Liver (tissue), 9 donors: ENCODE results near the gene CDRT4. TPM values are rescaled to one million over a fixed set of nuclear protein-coding genes. Genes with fewer than 3 reads are reported as not detected.

Experiments
- DNase-seq: peaks from one replicate; pipeline ENCODE4 v3.0.0-alpha.2; 2017; ENCODE audit warnings: low spot score
- H3K27ac ChIP-seq, 2 donors: one replicate each; pipeline ENCODE4 v1.7.0; 2013; ENCODE audit warnings: inconsistent platforms in 2 of 2, low read length in 2 of 2, control low read depth in 1 of 2, low read depth in 1 of 2, mild to moderate bottlenecking in 1 of 2
- H3K27me3 ChIP-seq, 4 donors: one replicate each; pipeline versions ENCODE4 v1.6.1 to v1.7.0; 2013; ENCODE audit warnings: low read length in 3 of 4, inconsistent platforms in 1 of 4, mild to moderate bottlenecking in 1 of 4, moderate library complexity in 1 of 4; ENCODE audit not compliant: control insufficient read depth in 4 of 4, insufficient read depth in 4 of 4
- H3K36me3 ChIP-seq, 4 donors: one replicate each; pipeline versions ENCODE4 v1.6.1 to v1.7.0; 2013; ENCODE audit warnings: low read length in 3 of 4, mild to moderate bottlenecking in 3 of 4, low read depth in 1 of 4, moderate library complexity in 1 of 4; ENCODE audit not compliant: control insufficient read depth in 4 of 4, insufficient read depth in 3 of 4
- H3K4me1 ChIP-seq, 4 donors: one replicate each; pipeline versions ENCODE4 v1.6.1 to v1.7.0; 2013; ENCODE audit warnings: low read length in 3 of 4, mild to moderate bottlenecking in 3 of 4, moderate library complexity in 1 of 4; ENCODE audit not compliant: control insufficient read depth in 4 of 4, insufficient read depth in 4 of 4
- H3K4me3 ChIP-seq, 3 donors: one replicate each; pipeline versions ENCODE4 v1.6.1 to v1.7.0; 2013; ENCODE audit warnings: low read length in 3 of 3, control low read depth in 1 of 3, low read depth in 1 of 3, mild to moderate bottlenecking in 1 of 3
- H3K9ac ChIP-seq, 2 donors: one replicate each; pipeline ENCODE4 v1.7.0; 2013; ENCODE audit warnings: low read length in 2 of 2, mild to moderate bottlenecking in 2 of 2, moderate library complexity in 2 of 2, control low read depth in 1 of 2, low read depth in 1 of 2
- H3K9me3 ChIP-seq, 4 donors: one replicate each; pipeline versions ENCODE4 v1.6.1 to v1.7.0; 2013; ENCODE audit warnings: low read length in 3 of 4; ENCODE audit not compliant: control insufficient read depth in 4 of 4
- EGR1 ChIP-seq, 2 donors: IDR thresholded peaks; 2 replicates each; pipeline ENCODE4 v1.6.1; 2016 to 2018; ENCODE audit warnings: antibody characterized with exemption in 2 of 2, low read depth in 2 of 2
- FOXA1 ChIP-seq: IDR thresholded peaks from 2 replicates; pipeline ENCODE4 v1.6.1; 2016; ENCODE audit warnings: antibody characterized with exemption
- FOXA2 ChIP-seq: IDR thresholded peaks from 2 replicates; pipeline ENCODE4 v1.6.1; 2016; ENCODE audit warnings: antibody characterized with exemption
- GABPA ChIP-seq, 2 donors: IDR thresholded peaks in 1 of 2; conservative IDR thresholded peaks in 1 of 2; 2 replicates each; pipeline ENCODE4 v1.6.1; 2016; ENCODE audit warnings: antibody characterized with exemption in 2 of 2, mild to moderate bottlenecking in 1 of 2, moderate library complexity in 1 of 2
- HNF4A ChIP-seq, 2 donors: conservative IDR thresholded peaks; 2 replicates each; pipeline ENCODE4 v1.6.1; 2016; ENCODE audit warnings: antibody characterized with exemption in 2 of 2, mild to moderate bottlenecking in 2 of 2
- HNF4G ChIP-seq: IDR thresholded peaks from 2 replicates; pipeline ENCODE4 v1.6.1; 2016; ENCODE audit warnings: antibody characterized with exemption
- JUND ChIP-seq, 2 donors: IDR thresholded peaks; 2 replicates each; pipeline ENCODE4 v1.6.1; 2016; ENCODE audit warnings: antibody characterized with exemption in 2 of 2
- NR2F2 ChIP-seq: IDR thresholded peaks from 2 replicates; pipeline ENCODE4 v1.6.1; 2016; ENCODE audit warnings: antibody characterized with exemption
- RAD21 ChIP-seq, 2 donors: IDR thresholded peaks; 2 replicates each; pipeline ENCODE4 v1.6.1; 2016; ENCODE audit warnings: antibody characterized with exemption in 2 of 2, mild to moderate bottlenecking in 2 of 2
- RXRA ChIP-seq, 2 donors: IDR thresholded peaks; 2 replicates each; pipeline ENCODE4 v1.6.1; 2017 to 2018; ENCODE audit warnings: antibody characterized with exemption in 2 of 2, mild to moderate bottlenecking in 1 of 2
- SP1 ChIP-seq: IDR thresholded peaks from 2 replicates; pipeline ENCODE4 v1.6.1; 2018; ENCODE audit warnings: antibody characterized with exemption, mild to moderate bottlenecking
- TAF1 ChIP-seq: conservative IDR thresholded peaks from 2 replicates; pipeline ENCODE4 v1.6.1; 2016; ENCODE audit warnings: antibody characterized with exemption, mild to moderate bottlenecking
- YY1 ChIP-seq: IDR thresholded peaks from 2 replicates; pipeline ENCODE4 v1.6.1; 2016; ENCODE audit warnings: antibody characterized with exemption, mild to moderate bottlenecking
- WGBS: extraction: QIAGEN DNeasy Blood & Tissue Kit; methylation state at CpG from one replicate; pipeline ENCODE4 v1.1.7; 2013; 5-methylcytosine and 5-hydroxymethylcytosine counted together
- polyA plus RNA-seq, 2 donors: library from polyadenylated mRNA; stranded (reverse) in 1 of 2; unstranded in 1 of 2; fragments of 200-250 nt in 1 of 2; fragments of >200 nt in 1 of 2; fragmentation: Nextera tagmentation in 1 of 2; extraction: Ambion mirVana in 1 of 2; gene quantifications; one replicate each; pipeline versions ENCODE4 v1.2.1 to v1.2.3, GENCODE V29; 2013 to 2015
- total RNA-seq, 2 donors: library from RNA; depleted of rRNA; stranded (reverse); fragments of >200 nt; gene quantifications; one replicate each; pipeline ENCODE4 v1.2.3, GENCODE V29; 2014
- TF ChIP-seq, protein P1 (sequence below): IDR thresholded peaks from 2 replicates; pipeline ENCODE4 v1.6.1; 2016; ENCODE audit warnings: antibody characterized with exemption
- TF ChIP-seq, protein P2 (sequence below): fragments of 150-350 bp; IDR thresholded peaks from 2 replicates; pipeline ENCODE4 v1.5.1; 2017; ENCODE audit warnings: improper control_type of control experiment, low read depth, low read length; ENCODE audit not compliant: missing input control
- TF ChIP-seq, protein P3 (sequence below): IDR thresholded peaks from 2 replicates; pipeline ENCODE4 v1.6.1; 2016; ENCODE audit warnings: antibody characterized with exemption
- TF ChIP-seq, protein P4 (sequence below): IDR thresholded peaks from 2 replicates; pipeline ENCODE4 v1.6.1; 2016; ENCODE audit warnings: antibody characterized with exemption, mild to moderate bottlenecking
- TF ChIP-seq, protein P5 (sequence below): IDR thresholded peaks from 2 replicates; pipeline ENCODE4 v1.6.1; 2016; ENCODE audit warnings: antibody characterized with exemption
- donor health status: healthy.
- donor health status: healthy.
- donor health status: healthy.
- donor health status: healthy.
- donor health status: healthy.

The CDRT4 gene
- total and polyA plus RNA-seq, 4 donors: 0.43 to 3.3 (median 1.8) TPM; not detected in 1

DNA sequence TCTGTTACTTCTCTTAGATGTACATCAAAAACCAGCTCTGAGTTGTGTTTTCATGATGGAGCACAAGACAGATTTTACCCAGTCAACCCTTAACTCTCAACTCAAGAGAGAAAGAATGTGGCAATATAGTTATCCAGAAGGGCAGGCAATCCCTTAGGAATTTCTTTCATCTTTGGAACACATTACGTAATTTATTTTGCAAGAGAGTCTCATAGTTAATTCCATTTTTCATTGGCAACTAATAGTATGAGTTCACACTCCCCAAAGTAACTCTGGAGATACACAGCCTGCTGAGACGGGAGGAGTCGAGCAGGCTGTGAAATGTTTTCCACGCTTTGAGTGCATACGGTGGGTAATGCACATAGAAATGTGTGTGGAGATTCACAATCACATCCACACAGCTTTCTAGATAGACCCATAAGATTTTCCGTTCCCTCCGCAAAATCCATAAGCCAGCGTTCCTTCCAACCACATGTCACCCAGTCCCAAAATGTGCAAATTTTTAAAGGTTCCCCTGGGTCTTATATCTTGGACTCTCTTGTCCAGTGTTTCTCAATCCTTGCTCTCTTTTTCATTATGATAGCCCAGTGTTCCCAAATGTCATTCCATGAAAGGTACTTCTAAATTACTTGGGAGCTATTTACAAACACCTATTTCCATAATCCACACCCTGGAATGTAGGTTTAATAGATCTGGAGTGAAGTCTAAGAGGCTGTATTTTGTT is 8.4 kb upstream of the CDRT4 start:
- H3K4me3 ChIP-seq: no peak overlapping the region
- no peaks in the 10 kb centered on the region for H3K36me3 ChIP-seq
- no peak for DNase-seq
- no peaks in the 10 kb centered on the region for H3K27me3 ChIP-seq
- TF ChIP-seq RAD21 (IDR thresholded peaks at IDR 0.05) (no peak), RXRA (IDR thresholded peaks at IDR 0.05) (no peak), JUND (IDR thresholded peaks at IDR 0.05) (no peak), SP1 (no peak), TAF1 (no peak), GABPA (IDR thresholded peaks at IDR 0.05 in 1 of 2, conservative IDR thresholded peaks at IDR 0.05 in 1 of 2) (no peak), HNF4G (no peak), YY1 (no peak), FOXA1 (no peak), NR2F2 (no peak)
- TF ChIP-seq, protein P1, sequence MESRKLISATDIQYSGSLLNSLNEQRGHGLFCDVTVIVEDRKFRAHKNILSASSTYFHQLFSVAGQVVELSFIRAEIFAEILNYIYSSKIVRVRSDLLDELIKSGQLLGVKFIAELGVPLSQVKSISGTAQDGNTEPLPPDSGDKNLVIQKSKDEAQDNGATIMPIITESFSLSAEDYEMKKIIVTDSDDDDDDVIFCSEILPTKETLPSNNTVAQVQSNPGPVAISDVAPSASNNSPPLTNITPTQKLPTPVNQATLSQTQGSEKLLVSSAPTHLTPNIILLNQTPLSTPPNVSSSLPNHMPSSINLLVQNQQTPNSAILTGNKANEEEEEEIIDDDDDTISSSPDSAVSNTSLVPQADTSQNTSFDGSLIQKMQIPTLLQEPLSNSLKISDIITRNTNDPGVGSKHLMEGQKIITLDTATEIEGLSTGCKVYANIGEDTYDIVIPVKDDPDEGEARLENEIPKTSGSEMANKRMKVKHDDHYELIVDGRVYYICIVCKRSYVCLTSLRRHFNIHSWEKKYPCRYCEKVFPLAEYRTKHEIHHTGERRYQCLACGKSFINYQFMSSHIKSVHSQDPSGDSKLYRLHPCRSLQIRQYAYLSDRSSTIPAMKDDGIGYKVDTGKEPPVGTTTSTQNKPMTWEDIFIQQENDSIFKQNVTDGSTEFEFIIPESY: no peak
- TF ChIP-seq, protein P2, sequence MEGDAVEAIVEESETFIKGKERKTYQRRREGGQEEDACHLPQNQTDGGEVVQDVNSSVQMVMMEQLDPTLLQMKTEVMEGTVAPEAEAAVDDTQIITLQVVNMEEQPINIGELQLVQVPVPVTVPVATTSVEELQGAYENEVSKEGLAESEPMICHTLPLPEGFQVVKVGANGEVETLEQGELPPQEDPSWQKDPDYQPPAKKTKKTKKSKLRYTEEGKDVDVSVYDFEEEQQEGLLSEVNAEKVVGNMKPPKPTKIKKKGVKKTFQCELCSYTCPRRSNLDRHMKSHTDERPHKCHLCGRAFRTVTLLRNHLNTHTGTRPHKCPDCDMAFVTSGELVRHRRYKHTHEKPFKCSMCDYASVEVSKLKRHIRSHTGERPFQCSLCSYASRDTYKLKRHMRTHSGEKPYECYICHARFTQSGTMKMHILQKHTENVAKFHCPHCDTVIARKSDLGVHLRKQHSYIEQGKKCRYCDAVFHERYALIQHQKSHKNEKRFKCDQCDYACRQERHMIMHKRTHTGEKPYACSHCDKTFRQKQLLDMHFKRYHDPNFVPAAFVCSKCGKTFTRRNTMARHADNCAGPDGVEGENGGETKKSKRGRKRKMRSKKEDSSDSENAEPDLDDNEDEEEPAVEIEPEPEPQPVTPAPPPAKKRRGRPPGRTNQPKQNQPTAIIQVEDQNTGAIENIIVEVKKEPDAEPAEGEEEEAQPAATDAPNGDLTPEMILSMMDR: no peak
- TF ChIP-seq, protein P3, sequence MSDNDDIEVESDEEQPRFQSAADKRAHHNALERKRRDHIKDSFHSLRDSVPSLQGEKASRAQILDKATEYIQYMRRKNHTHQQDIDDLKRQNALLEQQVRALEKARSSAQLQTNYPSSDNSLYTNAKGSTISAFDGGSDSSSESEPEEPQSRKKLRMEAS: no peak
- TF ChIP-seq, protein P4, sequence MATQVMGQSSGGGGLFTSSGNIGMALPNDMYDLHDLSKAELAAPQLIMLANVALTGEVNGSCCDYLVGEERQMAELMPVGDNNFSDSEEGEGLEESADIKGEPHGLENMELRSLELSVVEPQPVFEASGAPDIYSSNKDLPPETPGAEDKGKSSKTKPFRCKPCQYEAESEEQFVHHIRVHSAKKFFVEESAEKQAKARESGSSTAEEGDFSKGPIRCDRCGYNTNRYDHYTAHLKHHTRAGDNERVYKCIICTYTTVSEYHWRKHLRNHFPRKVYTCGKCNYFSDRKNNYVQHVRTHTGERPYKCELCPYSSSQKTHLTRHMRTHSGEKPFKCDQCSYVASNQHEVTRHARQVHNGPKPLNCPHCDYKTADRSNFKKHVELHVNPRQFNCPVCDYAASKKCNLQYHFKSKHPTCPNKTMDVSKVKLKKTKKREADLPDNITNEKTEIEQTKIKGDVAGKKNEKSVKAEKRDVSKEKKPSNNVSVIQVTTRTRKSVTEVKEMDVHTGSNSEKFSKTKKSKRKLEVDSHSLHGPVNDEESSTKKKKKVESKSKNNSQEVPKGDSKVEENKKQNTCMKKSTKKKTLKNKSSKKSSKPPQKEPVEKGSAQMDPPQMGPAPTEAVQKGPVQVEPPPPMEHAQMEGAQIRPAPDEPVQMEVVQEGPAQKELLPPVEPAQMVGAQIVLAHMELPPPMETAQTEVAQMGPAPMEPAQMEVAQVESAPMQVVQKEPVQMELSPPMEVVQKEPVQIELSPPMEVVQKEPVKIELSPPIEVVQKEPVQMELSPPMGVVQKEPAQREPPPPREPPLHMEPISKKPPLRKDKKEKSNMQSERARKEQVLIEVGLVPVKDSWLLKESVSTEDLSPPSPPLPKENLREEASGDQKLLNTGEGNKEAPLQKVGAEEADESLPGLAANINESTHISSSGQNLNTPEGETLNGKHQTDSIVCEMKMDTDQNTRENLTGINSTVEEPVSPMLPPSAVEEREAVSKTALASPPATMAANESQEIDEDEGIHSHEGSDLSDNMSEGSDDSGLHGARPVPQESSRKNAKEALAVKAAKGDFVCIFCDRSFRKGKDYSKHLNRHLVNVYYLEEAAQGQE: no peak
- TF ChIP-seq, protein P5, sequence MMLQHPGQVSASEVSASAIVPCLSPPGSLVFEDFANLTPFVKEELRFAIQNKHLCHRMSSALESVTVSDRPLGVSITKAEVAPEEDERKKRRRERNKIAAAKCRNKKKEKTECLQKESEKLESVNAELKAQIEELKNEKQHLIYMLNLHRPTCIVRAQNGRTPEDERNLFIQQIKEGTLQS: no peak
- no peak overlapping the region for H3K9ac ChIP-seq
- H3K4me1 ChIP-seq: no peaks in the 10 kb centered on the region
- H3K9me3 ChIP-seq: no peaks in the 10 kb centered on the region
- WGBS: 98% methylated on average over 8 of the region's 8 CpGs
- H3K27ac ChIP-seq: no peak overlapping the region

DNA sequence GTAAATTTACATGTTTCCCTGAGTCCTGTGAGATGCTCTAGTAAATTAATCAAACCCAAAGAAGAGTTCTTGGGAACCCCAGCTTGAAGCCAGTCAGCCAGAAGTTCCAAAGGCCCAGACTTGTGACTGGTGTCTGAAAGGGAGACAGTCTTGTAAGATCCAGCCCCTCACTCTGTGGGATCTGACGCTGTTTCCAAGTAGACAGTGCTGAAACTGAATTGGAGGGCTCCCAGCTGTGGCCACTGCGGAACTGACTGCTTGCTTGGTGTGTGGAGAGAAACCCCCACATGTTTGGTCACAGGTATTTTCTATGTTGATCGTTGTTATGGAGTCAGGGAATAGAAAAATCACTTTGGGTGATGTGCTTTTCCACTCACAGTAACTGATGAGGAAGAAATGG is 5.5 kb upstream of the CDRT4 start:
- no peaks in the 10 kb centered on the region for H3K27me3 ChIP-seq
- DNase-seq: no peak
- H3K4me3 ChIP-seq: no peak overlapping the region
- H3K9ac ChIP-seq: no peak overlapping the region
- H3K9me3 ChIP-seq: no peaks in the 10 kb centered on the region
- H3K27ac ChIP-seq: no peak overlapping the region
- 68% methylated on average over 3 of the region's 3 CpGs for WGBS
- H3K4me1 ChIP-seq: no peaks in the 10 kb centered on the region
- no peaks in the 10 kb centered on the region for H3K36me3 ChIP-seq
- TF ChIP-seq HNF4A (conservative IDR thresholded peaks at IDR 0.05): no peak
- TF ChIP-seq YY1: no peak
- TF ChIP-seq RXRA (IDR thresholded peaks at IDR 0.05): no peak
- no peak for TF ChIP-seq EGR1 (IDR thresholded peaks at IDR 0.05; ENCODE audit: low read depth in 2 of 2)
- TF ChIP-seq, protein P4: no peak
- no peak for TF ChIP-seq FOXA2
- TF ChIP-seq JUND (IDR thresholded peaks at IDR 0.05): no peak
- no peak for TF ChIP-seq TAF1
- TF ChIP-seq, protein P1: no peak
- no peak for TF ChIP-seq GABPA (IDR thresholded peaks at IDR 0.05 in 1 of 2, conservative IDR thresholded peaks at IDR 0.05 in 1 of 2)
- no peak for TF ChIP-seq HNF4G
- no peak for TF ChIP-seq RAD21 (IDR thresholded peaks at IDR 0.05)
